GM23248 (cell line): ENCODE results near the gene SYNDIG1L. TPM values are rescaled to one million over a fixed set of nuclear protein-coding genes. Genes with fewer than 3 reads are reported as not detected.

Source experiments
- DNase-seq: peaks from one replicate; pipeline ENCODE4 v3.0.0-alpha.2; 2015
- H2AFZ ChIP-seq: fragments of 200-600 bp; sonication (generic); 2 replicates; pipeline ENCODE4 v1.6.1; 2016; ENCODE audit warnings: antibody characterized with exemption
- H3F3A ChIP-seq: fragments of 200-600 bp; sonication (generic); 2 replicates; pipeline ENCODE4 v1.6.1; 2016; ENCODE audit warnings: mild to moderate bottlenecking, antibody characterized with exemption, mixed run types; ENCODE audit not compliant: insufficient read depth
- H3K27ac ChIP-seq: fragments of 200-600 bp; sonication (generic); 2 replicates; pipeline ENCODE4 v1.5.1; 2016; ENCODE audit warnings: mild to moderate bottlenecking
- H3K27me3 ChIP-seq: fragments of 200-600 bp; sonication (generic); replicated peaks from 2 replicates; pipeline ENCODE4 v1.6.1; 2016; ENCODE audit warnings: mild to moderate bottlenecking; ENCODE audit not compliant: insufficient read depth
- H3K36me3 ChIP-seq: fragments of 200-600 bp; sonication (generic); 2 replicates; pipeline ENCODE4 v1.6.1; 2016; ENCODE audit warnings: low read depth, mild to moderate bottlenecking
- H3K4me1 ChIP-seq: fragments of 200-600 bp; sonication (generic); 2 replicates; pipeline ENCODE4 v1.6.1; 2016; ENCODE audit warnings: mild to moderate bottlenecking; ENCODE audit not compliant: insufficient read depth
- H3K4me2 ChIP-seq: fragments of 200-600 bp; sonication (generic); one replicate; pipeline ENCODE4 v1.6.1; 2016; ENCODE audit warnings: mild to moderate bottlenecking; ENCODE audit not compliant: unreplicated experiment
- H3K4me3 ChIP-seq: fragments of 200-600 bp; sonication (generic); 2 replicates; pipeline ENCODE4 v1.5.1; 2016; ENCODE audit warnings: mild to moderate bottlenecking
- H3K79me2 ChIP-seq: fragments of 200-600 bp; sonication (generic); 2 replicates; pipeline ENCODE4 v1.6.1; 2016; ENCODE audit warnings: mild to moderate bottlenecking; ENCODE audit not compliant: insufficient read depth
- H3K9ac ChIP-seq: fragments of 200-600 bp; sonication (generic); 2 replicates; pipeline ENCODE4 v1.6.1; 2016; ENCODE audit warnings: mild to moderate bottlenecking
- H3K9me2 ChIP-seq: fragments of 200-600 bp; sonication (generic); 2 replicates; pipeline ENCODE4 v1.6.1; 2016; ENCODE audit warnings: mixed run types, mild to moderate bottlenecking, moderate library complexity; ENCODE audit not compliant: insufficient read depth
- H3K9me3 ChIP-seq: fragments of 200-600 bp; sonication (generic); one replicate; pipeline ENCODE4 v1.6.1; 2017; ENCODE audit warnings: low read depth
- H4K20me1 ChIP-seq: fragments of 200-600 bp; sonication (generic); 2 replicates; pipeline ENCODE4 v1.6.0; 2016; ENCODE audit not compliant: insufficient read depth
- EZH2 ChIP-seq: fragments of 200-600 bp; sonication (generic); IDR thresholded peaks from 2 replicates; pipeline ENCODE4 v1.6.1; 2018; ENCODE audit warnings: antibody characterized with exemption, mild to moderate bottlenecking; ENCODE audit not compliant: insufficient read depth, poor library complexity, severe bottlenecking
- EZH2phosphoT487 ChIP-seq: fragments of 200-600 bp; sonication (generic); IDR thresholded peaks from 2 replicates; pipeline ENCODE4 v1.6.1; 2018; ENCODE audit warnings: antibody characterized with exemption, moderate library complexity, mild to moderate bottlenecking, low read depth; ENCODE audit not compliant: insufficient read depth
- WGBS, 2 experiments: methylation state at CpG; one replicate each; pipeline ENCODE4 v1.1.6; 2015 to 2017; ENCODE audit warnings: low lambda C conversion rate in 2 of 2, low coverage in 1 of 2; ENCODE audit errors: missing lambda C conversion rate in 2 of 2; 5-methylcytosine and 5-hydroxymethylcytosine counted together
- in situ Hi-C: fragments of 300-500 bp; cut with MboI; formaldehyde crosslinking; loops from 2 replicates; pipeline ENCODE4 v1.15.0; 2020
- polyA plus RNA-seq: library from polyadenylated mRNA; unstranded; fragments of >200 nt; fragmentation: Nextera tagmentation; extraction: Ambion mirVana; gene quantifications from 2 replicates; pipeline ENCODE4 v1.2.1, GENCODE V29; 2016
- total RNA-seq: library from RNA; depleted of rRNA; stranded (reverse); fragments of >200 nt; shearing (Covaris generic); gene quantifications from 2 replicates; pipeline ENCODE4 v1.2.3, GENCODE V29; 2014

SYNDIG1L gene
- total and polyA plus RNA-seq, 2 experiments from 2014 or later: not detected

DNA sequence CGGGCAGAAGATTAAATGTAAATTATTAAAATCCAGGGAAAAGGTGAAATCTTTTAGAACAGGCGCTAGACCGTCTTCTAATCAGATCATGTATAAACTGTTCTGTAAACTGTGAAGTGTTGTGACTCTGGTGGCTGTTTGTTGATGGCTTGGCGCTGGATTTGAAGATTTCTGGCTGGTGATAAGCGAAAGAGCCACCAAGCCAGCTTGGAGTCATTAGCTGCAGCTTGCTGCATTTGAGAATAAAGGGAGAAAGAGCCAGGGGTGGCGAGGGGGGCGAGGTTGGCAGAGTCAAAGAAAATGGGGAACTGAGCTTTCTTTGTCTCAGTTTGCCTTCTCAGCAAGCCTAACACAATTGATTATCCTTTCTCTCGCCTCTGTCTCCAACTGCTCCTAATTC, 8.0 kb downstream of the SYNDIG1L start:
- Histone ChIP-seq H3K4me3 (no peak overlapping the region), H3F3A (no peaks in the 10 kb centered on the region), H3K4me1 (no peaks in the 10 kb centered on the region), H4K20me1 (no peaks in the 10 kb centered on the region), H3K9ac (no peak overlapping the region), H3K36me3 (no peaks in the 10 kb centered on the region), H3K9me2 (no peaks in the 10 kb centered on the region), H3K27ac (no peak overlapping the region), H3K27me3 (peaks cover 61% of the 10 kb centered on the region), H3K9me3 (no peaks in the 10 kb centered on the region), H3K79me2 (no peaks in the 10 kb centered on the region), H3K4me2 (no peak overlapping the region), H2AFZ (no peak overlapping the region)
- in situ Hi-C loops: no loop called here
- WGBS, 2 experiments: 21 to 27% methylated on average over 8 of the region's 8 CpGs
- TF ChIP-seq EZH2: no peak
- DNase-seq: no peak

DNA sequence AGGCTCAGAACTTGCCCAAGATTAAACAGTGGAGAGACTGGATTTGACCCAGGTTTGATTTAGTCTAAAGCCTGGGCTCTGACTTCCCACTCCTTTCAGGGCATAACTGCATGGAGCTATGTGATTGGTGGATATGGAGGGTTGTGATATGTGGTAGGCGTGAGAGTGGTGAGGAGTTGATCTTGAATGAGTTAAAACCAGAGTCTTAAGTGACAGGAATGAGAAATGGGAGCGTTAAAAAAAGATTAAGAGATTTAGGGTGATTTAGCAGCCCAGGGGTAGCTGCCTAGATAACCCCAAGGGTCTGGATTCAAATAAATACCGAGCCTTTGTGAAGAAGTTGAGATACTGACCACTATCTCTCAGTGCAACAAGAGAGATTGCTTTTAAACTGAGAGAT, 8.4 kb downstream of the SYNDIG1L start:
- in situ Hi-C loops: no loop called here
- WGBS, 2 experiments: 32 to 39% methylated on average over 3 of the region's 3 CpGs
- H3K36me3 ChIP-seq: no peaks in the 10 kb centered on the region
- H4K20me1 ChIP-seq: no peaks in the 10 kb centered on the region
- no peaks in the 10 kb centered on the region for H3K9me3 ChIP-seq
- peaks cover 65% of the 10 kb centered on the region for H3K27me3 ChIP-seq
- H3K79me2 ChIP-seq: no peaks in the 10 kb centered on the region
- H3K4me2 ChIP-seq: no peak overlapping the region
- no peak overlapping the region for H2AFZ ChIP-seq
- H3K9me2 ChIP-seq: no peaks in the 10 kb centered on the region
- no peak for TF ChIP-seq EZH2
- H3F3A ChIP-seq: no peaks in the 10 kb centered on the region
- no peak for DNase-seq
- no peaks in the 10 kb centered on the region for H3K4me1 ChIP-seq
- no peak overlapping the region for H3K9ac ChIP-seq
- H3K4me3 ChIP-seq: no peak overlapping the region
- no peak overlapping the region for H3K27ac ChIP-seq

DNA sequence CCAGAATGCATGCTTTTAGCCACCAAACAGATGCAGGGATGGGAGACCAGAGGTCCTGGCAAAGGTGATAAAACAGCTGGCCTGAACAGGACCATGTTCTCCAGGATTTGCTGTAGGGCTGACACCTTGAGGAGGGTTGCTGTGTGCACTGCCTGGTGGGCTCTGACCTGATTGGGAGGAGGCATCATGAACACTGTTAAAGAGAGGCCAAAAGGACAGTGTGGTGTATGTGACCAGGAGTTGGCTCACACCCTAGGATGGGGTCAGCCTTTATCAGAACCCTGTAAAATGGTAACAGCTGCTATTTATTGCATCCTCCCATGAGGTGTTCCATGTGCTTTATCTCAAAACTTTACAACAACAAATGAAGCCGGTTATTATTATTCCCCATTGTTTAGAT, 8.8 kb downstream of the SYNDIG1L start:
- TF ChIP-seq EZH2 (no peak), EZH2phosphoT487 (no peak)
- in situ Hi-C loops: no loop called here
- no peak overlapping the region for H3K4me3 ChIP-seq
- H2AFZ ChIP-seq: no peak overlapping the region
- no peaks in the 10 kb centered on the region for H3F3A ChIP-seq
- no peak for DNase-seq
- H3K4me1 ChIP-seq: no peaks in the 10 kb centered on the region
- no peak overlapping the region for H3K9ac ChIP-seq
- H3K27ac ChIP-seq: no peak overlapping the region
- no peaks in the 10 kb centered on the region for H3K79me2 ChIP-seq
- H4K20me1 ChIP-seq: no peaks in the 10 kb centered on the region
- no peak overlapping the region for H3K4me2 ChIP-seq
- H3K27me3 ChIP-seq: peaks cover 65% of the 10 kb centered on the region
- 75 to 90% methylated on average over 1 of the region's 1 CpG for WGBS, 2 experiments
- no peaks in the 10 kb centered on the region for H3K36me3 ChIP-seq
- no peaks in the 10 kb centered on the region for H3K9me3 ChIP-seq
- H3K9me2 ChIP-seq: no peaks in the 10 kb centered on the region

DNA sequence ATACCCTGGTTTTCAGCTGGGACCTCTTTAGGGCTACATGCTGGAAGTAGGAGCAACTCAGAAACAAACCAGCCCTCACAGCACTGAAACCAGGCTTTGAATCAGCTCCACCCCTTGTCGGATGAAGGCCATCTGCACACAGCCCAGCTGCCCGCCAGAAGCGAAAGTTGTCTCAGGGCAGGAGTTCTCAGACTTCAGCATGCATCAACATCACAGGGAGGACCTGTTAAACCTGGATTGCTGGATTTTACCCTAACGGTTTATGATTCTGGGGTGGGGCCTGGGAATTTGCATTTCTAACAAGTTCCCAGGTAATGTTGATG, 10.9 kb downstream of the SYNDIG1L start:
- no peak for TF ChIP-seq EZH2phosphoT487
- TF ChIP-seq EZH2: no peak
- Histone ChIP-seq H3K9me3 (no peaks in the 10 kb centered on the region), H3K27ac (no peak overlapping the region), H4K20me1 (no peaks in the 10 kb centered on the region), H3K4me1 (no peaks in the 10 kb centered on the region), H3K9me2 (no peaks in the 10 kb centered on the region), H3K36me3 (no peaks in the 10 kb centered on the region), H3K4me3 (no peak overlapping the region), H3F3A (no peaks in the 10 kb centered on the region), H3K4me2 (no peak overlapping the region), H2AFZ (no peak overlapping the region), H3K27me3 (peaks cover 49% of the 10 kb centered on the region), H3K79me2 (no peaks in the 10 kb centered on the region), H3K9ac (no peak overlapping the region)
- WGBS, 2 experiments: 3 to 4% methylated on average over 4 of the region's 4 CpGs
- in situ Hi-C loops: no loop called here
- no peak for DNase-seq

DNA sequence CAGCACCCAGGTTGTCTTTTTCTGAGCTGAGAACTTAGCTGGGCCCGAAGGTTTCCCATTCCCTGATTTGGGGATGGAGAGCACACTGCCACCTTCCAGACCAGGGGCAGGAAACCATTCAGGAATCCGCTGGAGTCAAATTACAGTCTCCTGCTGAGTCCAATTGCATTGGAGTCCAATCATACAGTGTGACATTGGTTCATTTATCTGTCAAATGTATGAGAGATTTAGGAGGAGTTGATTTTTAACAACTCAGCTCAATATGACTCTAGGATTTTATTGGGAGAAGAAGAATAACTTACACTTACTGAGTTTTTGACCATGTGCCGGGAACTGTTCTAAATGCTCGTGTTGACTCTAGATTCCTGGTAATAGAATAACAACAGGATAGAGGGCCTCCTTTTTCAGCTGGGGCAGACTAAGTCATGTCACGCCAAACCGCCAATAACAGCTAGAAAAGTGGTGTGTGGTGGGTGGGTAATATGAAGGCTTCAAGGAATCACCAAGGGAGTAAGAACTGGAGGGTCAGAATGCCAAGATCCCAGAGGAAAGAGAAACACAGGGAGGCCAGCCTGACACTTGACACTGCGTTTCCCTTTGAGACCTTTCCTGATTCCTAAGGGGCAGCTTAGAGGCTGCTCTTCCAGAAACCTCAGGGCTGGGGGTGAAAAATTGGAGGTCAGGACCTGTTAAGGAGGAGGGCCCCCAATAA, 11.5 kb downstream of the SYNDIG1L start:
- WGBS, 2 experiments: 59 to 65% methylated on average over 7 of the region's 7 CpGs
- no peaks in the 10 kb centered on the region for H4K20me1 ChIP-seq
- H2AFZ ChIP-seq: no peak overlapping the region
- H3K4me1 ChIP-seq: no peaks in the 10 kb centered on the region
- H3K4me2 ChIP-seq: no peak overlapping the region
- H3K9me2 ChIP-seq: no peaks in the 10 kb centered on the region
- H3K9ac ChIP-seq: no peak overlapping the region
- H3K4me3 ChIP-seq: no peak overlapping the region
- H3K36me3 ChIP-seq: no peaks in the 10 kb centered on the region
- no peaks in the 10 kb centered on the region for H3K79me2 ChIP-seq
- H3K27ac ChIP-seq: no peak overlapping the region
- no peaks in the 10 kb centered on the region for H3F3A ChIP-seq
- H3K27me3 ChIP-seq: peaks cover 49% of the 10 kb centered on the region
- in situ Hi-C loops: no loop called here
- no peaks in the 10 kb centered on the region for H3K9me3 ChIP-seq
- TF ChIP-seq EZH2phosphoT487 (no peak), EZH2 (no peak)
- no peak for DNase-seq
